Measurements from ENCODE around the gene NUP93.
"Not testable (repeated sequence)": the region's sequence is repeated elsewhere in the genome, so short reads cannot be mapped to it uniquely, and the experiment has no call there.

NUP93 gene

GRCh38 chr16:56864960-56865359 is 135.0 kb downstream of the NUP93 start, which contains the start of gene SLC12A3:
SLC12A3 (plus strand) TSS chr16:56865207; CDS start chr16:56865236, 29 bp downstream.
- no peak for DNase-seq (ENCODE audit: low read depth)
- H3K4me3 ChIP-seq (ENCODE audit: low read depth, low read length) = no peak within 1 kb of the TSS
- no peak for TF ChIP-seq CTCF (IDR thresholded peaks at IDR 0.05; ENCODE audit: low read depth, low read length, missing control alignments)
- in situ Hi-C loops (cut with HindIII; ENCODE audit: low sequenced_read_pairs) = loop anchor here (5.0 kb wide), 1 partner anchor 67 kb away; the partner anchor contains the start of gene HERPUD1

DNA sequence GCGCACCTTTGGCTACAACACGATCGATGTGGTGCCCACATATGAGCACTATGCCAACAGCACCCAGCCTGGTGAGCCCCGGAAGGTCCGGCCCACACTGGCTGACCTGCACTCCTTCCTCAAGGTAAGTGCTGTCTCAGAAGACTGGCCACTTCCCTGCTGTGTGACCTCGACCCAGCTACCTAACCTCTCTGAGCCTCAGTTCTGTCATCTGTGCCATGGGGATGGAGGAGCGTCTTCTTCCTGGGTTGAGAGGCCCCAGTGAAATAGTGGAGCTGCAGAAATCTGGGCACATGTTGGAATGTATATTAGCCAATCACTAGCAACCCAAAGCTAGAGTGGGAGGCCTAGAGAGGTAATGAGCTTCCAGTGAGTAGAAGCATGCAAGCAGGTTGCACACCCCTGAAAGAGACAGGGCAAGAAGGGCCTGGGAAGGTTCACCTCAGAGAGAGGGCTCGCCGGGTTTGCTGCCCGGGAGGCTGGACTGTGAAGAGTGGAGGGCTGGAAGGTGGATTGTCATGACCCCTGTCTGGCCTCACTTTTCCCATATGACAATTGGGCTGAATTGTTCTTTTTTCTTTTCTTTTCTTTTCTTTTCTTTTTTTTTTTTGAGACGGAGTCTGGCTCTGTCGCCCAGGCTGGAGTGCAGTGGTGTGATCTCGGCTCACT is 135.6 kb downstream of the NUP93 start:
- DNase-seq (ENCODE audit: low read depth) = no peak
- in situ Hi-C loops (cut with HindIII; ENCODE audit: low sequenced_read_pairs) = loop anchor here (5.0 kb wide), 1 partner anchor 67 kb away; the partner anchor contains the start of gene HERPUD1
- no peak for TF ChIP-seq CTCF (IDR thresholded peaks at IDR 0.05; ENCODE audit: low read depth, low read length, missing control alignments)
- no peak overlapping the region for H3K4me3 ChIP-seq (ENCODE audit: low read depth, low read length)

DNA sequence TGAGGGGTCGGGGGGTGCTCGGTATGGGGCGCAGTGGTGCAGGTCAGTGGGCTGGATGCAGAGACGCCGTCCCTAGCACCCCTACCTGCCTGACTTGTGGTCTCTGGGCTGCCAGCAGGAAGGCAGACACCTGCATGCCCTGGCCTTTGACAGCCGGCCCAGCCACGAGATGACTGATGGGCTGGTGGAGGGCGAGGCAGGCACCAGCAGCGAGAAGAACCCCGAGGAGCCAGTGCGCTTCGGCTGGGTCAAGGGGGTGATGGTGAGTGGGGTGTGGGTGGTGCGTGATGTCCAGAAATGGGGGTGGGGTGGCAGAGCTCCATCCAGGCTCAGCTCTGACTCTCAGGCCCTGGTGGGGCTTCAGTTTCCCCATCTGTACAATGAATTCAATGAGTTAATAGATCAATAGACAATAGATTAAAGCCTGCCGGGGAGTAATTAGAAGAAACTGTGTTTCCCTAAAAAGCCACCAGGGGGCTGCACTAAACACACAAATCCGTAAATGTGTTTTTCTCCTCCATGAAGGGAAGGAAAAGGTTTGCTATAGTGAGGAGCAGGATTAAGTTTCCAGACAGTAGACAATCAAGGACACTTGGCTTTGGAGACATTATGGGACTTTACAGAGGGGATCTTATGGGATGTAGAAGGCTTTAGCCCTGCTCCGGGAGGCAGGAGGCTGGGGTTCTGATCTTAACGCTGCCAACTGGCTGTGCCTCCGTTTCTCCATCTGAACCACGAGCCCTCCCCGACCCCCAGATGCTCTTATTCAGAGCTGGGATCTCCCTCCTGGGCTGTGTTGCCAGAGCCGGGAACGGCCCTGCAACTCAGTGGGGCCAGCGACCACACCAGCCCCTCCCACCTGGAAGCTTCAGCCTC is 137.3 kb downstream of the NUP93 start:
- no peak overlapping the region for H3K4me3 ChIP-seq (ENCODE audit: low read depth, low read length)
- DNase-seq (ENCODE audit: low read depth) = peak; percentile 57
- in situ Hi-C loops (cut with HindIII; ENCODE audit: low sequenced_read_pairs) = loop anchor here (5.0 kb wide), 1 partner anchor 65 kb away; the partner anchor contains the start of gene HERPUD1
- TF ChIP-seq CTCF (IDR thresholded peaks at IDR 0.05; ENCODE audit: low read depth, low read length, missing control alignments) = peak; percentile 72

DNA sequence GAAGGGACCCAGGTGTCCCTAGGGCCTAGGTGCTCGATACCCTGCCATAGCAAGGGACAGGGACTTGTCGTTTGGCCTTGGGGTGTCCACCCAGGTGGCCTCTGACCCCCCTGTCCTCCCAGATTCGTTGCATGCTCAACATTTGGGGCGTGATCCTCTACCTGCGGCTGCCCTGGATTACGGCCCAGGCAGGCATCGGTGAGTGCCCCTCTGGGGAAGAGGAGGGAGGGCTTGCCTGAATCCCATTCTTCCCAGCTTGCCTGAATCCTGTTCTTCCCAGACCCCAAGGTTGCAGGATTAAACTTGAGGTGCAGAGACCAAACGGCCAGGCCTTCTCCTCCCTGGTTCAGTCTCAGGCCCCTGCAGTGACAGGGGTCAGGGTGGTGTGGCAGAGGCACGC is 138.2 kb downstream of the NUP93 start:
- in situ Hi-C loops (cut with HindIII; ENCODE audit: low sequenced_read_pairs) = loop anchor here (5.0 kb wide), 1 partner anchor 64 kb away; the partner anchor contains the start of gene HERPUD1
- no peak for TF ChIP-seq CTCF (IDR thresholded peaks at IDR 0.05; ENCODE audit: low read depth, low read length, missing control alignments)
- no peak overlapping the region for H3K4me3 ChIP-seq (ENCODE audit: low read depth, low read length)
- DNase-seq (ENCODE audit: low read depth) = no peak

GRCh38 chr16:56868766-56869165 is 138.8 kb downstream of the NUP93 start:
- in situ Hi-C loops (cut with HindIII; ENCODE audit: low sequenced_read_pairs) = loop anchor here (5.0 kb wide), 1 partner anchor 64 kb away; the partner anchor contains the start of gene HERPUD1
- not testable (repeated sequence) for DNase-seq (ENCODE audit: low read depth); H3K4me3 ChIP-seq (ENCODE audit: low read depth, low read length)

DNA sequence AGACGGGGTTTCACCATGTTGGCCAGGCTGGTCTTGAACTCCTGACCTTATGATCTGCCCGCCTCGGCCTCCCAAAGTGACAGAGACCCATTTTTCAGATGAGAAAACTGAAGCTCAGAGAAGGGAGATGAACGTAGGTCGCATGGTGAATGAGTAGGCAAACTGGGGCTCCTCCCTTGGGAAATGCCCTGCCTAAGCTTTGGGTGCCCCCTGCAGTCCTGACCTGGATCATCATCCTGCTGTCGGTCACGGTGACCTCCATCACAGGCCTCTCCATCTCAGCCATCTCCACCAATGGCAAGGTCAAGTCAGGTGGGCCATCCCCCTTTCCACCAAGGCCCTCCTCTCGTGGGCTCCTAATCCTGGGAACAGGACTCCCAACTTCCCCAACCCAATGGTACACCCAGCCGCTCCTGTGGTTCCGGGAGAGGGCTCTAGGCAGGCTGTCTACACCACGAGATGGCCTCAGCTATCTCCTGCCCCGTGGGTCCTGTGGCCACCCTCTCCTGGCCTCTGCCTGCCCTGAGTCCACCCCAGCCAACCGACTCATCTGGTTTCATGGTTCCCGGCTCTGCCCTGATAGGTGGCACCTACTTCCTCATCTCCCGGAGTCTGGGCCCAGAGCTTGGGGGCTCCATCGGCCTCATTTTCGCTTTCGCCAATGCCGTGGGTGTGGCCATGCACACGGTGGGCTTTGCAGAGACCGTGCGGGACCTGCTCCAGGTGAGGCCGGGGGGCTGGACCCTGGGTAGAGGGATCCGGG is 139.8 kb downstream of the NUP93 start:
- in situ Hi-C loops (cut with HindIII; ENCODE audit: low sequenced_read_pairs) = loop anchor here (5.0 kb wide), 1 partner anchor 63 kb away; the partner anchor contains the start of gene HERPUD1
- H3K4me3 ChIP-seq (ENCODE audit: low read depth, low read length) = no peak overlapping the region
- TF ChIP-seq CTCF (IDR thresholded peaks at IDR 0.05; ENCODE audit: low read depth, low read length, missing control alignments) = no peak
- no peak for DNase-seq (ENCODE audit: low read depth)
